NCI-H2029 treated with DMSO at 0.1 percent for 48 hours (cell line): ENCODE data around the gene TBX4.

Source experiments
- DNase-seq: peaks from one replicate; lab custom pipeline; 2025; lab: John Stamatoyannopoulos, UW

TBX4 gene

GRCh38 chr17:61454381-61455323 is 2.4 kb downstream of the TBX4 start:
- DNase-seq: no peak

GRCh38 chr17:61455324-61456060 is 3.3 kb downstream of the TBX4 start:
- DNase-seq: no peak

GRCh38 chr17:61456061-61456681 is 3.9 kb downstream of the TBX4 start:
- no peak for DNase-seq

- no peak for DNase-seq
These were observed 4.5 kb downstream of the TBX4 start for GRCh38 chr17:61456688-61457225.

- no peak for DNase-seq
These were observed 5.2 kb downstream of the TBX4 start for GRCh38 chr17:61457226-61457983.

- DNase-seq: no peak
These were observed 5.8 kb downstream of the TBX4 start for GRCh38 chr17:61458000-61458399.

GRCh38 chr17:61458421-61459141 is 6.4 kb downstream of the TBX4 start:
- DNase-seq: no peak

- DNase-seq: no peak
These were observed 7.1 kb downstream of the TBX4 start for GRCh38 chr17:61459142-61459809.

- no peak for DNase-seq
These were observed 7.9 kb downstream of the TBX4 start for GRCh38 chr17:61459939-61460718.

- no peak for DNase-seq
These were observed 8.8 kb downstream of the TBX4 start for GRCh38 chr17:61460796-61461585.

- DNase-seq: no peak
These were observed 9.4 kb downstream of the TBX4 start for GRCh38 chr17:61461586-61461966.

- DNase-seq: no peak
These were observed 9.9 kb downstream of the TBX4 start for GRCh38 chr17:61461967-61462718.

GRCh38 chr17:61462719-61463315 is 10.6 kb downstream of the TBX4 start:
- no peak for DNase-seq

GRCh38 chr17:61463316-61464129 is 11.3 kb downstream of the TBX4 start:
- DNase-seq: no peak

- no peak for DNase-seq
These were observed 12.1 kb downstream of the TBX4 start for GRCh38 chr17:61464130-61464842.

GRCh38 chr17:61464843-61465180 is 12.6 kb downstream of the TBX4 start:
- no peak for DNase-seq
